HepG2 (cell line): Measurements from ENCODE around the gene EIF2B1. TPM values are rescaled to one million over a fixed set of nuclear protein-coding genes. Genes with fewer than 3 reads are reported as not detected.

ENCODE experiments used
- ARID2 ChIP-seq: sonication (generic); formaldehyde crosslinking; IDR thresholded peaks from 2 replicates; pipeline ENCODE4 v1.8.1; 2022; ENCODE audit warnings: mild to moderate bottlenecking, missing genetic modification reagents, borderline replicate concordance
- ETV5 ChIP-seq: IDR thresholded peaks from 2 replicates; pipeline ENCODE4 v1.6.1; 2018; ENCODE audit warnings: missing biosample characterization, missing genetic modification reagents, inconsistent platforms, borderline replicate concordance
- FOXA1 ChIP-seq, 2 experiments: fragments of 450-650 bp in 1 of 2; sonication (generic) in 1 of 2; formaldehyde crosslinking in 1 of 2; IDR thresholded peaks; 2 replicates each; pipeline versions ENCODE4 v1.4.0 to v1.6.1; 2016 to 2020; ENCODE audit warnings: missing genetic modification reagents in 1 of 2
- JUN ChIP-seq: sonication (generic); formaldehyde crosslinking; IDR thresholded peaks from 2 replicates; pipeline ENCODE4 v1.4.0; 2020; ENCODE audit warnings: mild to moderate bottlenecking, missing genetic modification reagents
- MATR3 ChIP-seq: sonication (generic); formaldehyde crosslinking; IDR thresholded peaks from 2 replicates; pipeline ENCODE4 v1.4.0; 2020; ENCODE audit warnings: missing genetic modification reagents
- TBX3 ChIP-seq: fragments of 450-650 bp; IDR thresholded peaks from 2 replicates; pipeline ENCODE4 v1.6.1; 2017; ENCODE audit warnings: antibody characterized with exemption, mild to moderate bottlenecking, inconsistent platforms, borderline replicate concordance
- TSC22D2 ChIP-seq: sonication (generic); formaldehyde crosslinking; IDR thresholded peaks from 2 replicates; pipeline ENCODE4 v1.5.1; 2020; ENCODE audit warnings: missing genetic modification reagents, mild to moderate bottlenecking, borderline replicate concordance
- ZBTB8A ChIP-seq: sonication (generic); formaldehyde crosslinking; IDR thresholded peaks from 2 replicates; pipeline ENCODE4 v1.4.0; 2020; ENCODE audit warnings: mild to moderate bottlenecking, low read depth, missing genetic modification reagents, borderline replicate concordance
- ZFP90 ChIP-seq: sonication (generic); formaldehyde crosslinking; IDR thresholded peaks from 2 replicates; pipeline ENCODE4 v1.8.0; 2022; ENCODE audit warnings: missing genetic modification reagents, mild to moderate bottlenecking, inconsistent platforms, borderline replicate concordance
- ZNF446 ChIP-seq: sonication (generic); formaldehyde crosslinking; IDR thresholded peaks from 2 replicates; pipeline ENCODE4 v1.5.0; 2020; ENCODE audit warnings: mild to moderate bottlenecking, missing genetic modification reagents
- ZNF749 ChIP-seq: sonication (generic); formaldehyde crosslinking; IDR thresholded peaks from 2 replicates; pipeline ENCODE4 v1.8.0; 2022; ENCODE audit warnings: mild to moderate bottlenecking, missing genetic modification reagents, moderate library complexity, borderline replicate concordance
- ZSCAN30 ChIP-seq: sonication (generic); formaldehyde crosslinking; IDR thresholded peaks from 2 replicates; pipeline ENCODE4 v1.5.0; 2020; ENCODE audit warnings: mild to moderate bottlenecking, missing genetic modification reagents
- polyA plus RNA-seq, 8 experiments: library from polyadenylated mRNA; depleted of rRNA in 3 of 8; stranded (reverse) in 7 of 8; unstranded in 1 of 8; fragments of >200 nt; fragmentation: Illumina TruSeq in 4 of 8; extraction: Trizol in 4 of 8; gene quantifications; 2 replicates each; pipeline versions ENCODE4 v1.2.1 to v1.2.3, GENCODE V29; 2011 to 2016; ENCODE audit warnings: low read depth in 4 of 8, missing spikeins in 1 of 8, mixed read lengths in 1 of 8; ENCODE audit not compliant: insufficient read depth in 1 of 8
- total RNA-seq, 5 experiments: library from RNA; depleted of rRNA; stranded (reverse); fragments of >200 nt; fragmentation: Illumina TruSeq; extraction: Trizol; gene quantifications; 2 replicates each; pipeline ENCODE4 v1.2.3, GENCODE V29; 2016; ENCODE audit warnings: low read depth in 1 of 5
- TF ChIP-seq, protein P1 (sequence below): sonication (generic); formaldehyde crosslinking; conservative IDR thresholded peaks from 2 replicates; pipeline ENCODE4 v1.8.0; 2022; ENCODE audit warnings: low read depth, missing genetic modification reagents
- TF ChIP-seq, protein P2 (sequence below): sonication (generic); formaldehyde crosslinking; IDR thresholded peaks from 2 replicates; pipeline ENCODE4 v1.5.1; 2020; ENCODE audit warnings: mild to moderate bottlenecking, missing genetic modification reagents, borderline replicate concordance
- TF ChIP-seq, protein P3 (sequence below): sonication (generic); formaldehyde crosslinking; IDR thresholded peaks from 2 replicates; pipeline ENCODE4 v1.4.0; 2020; ENCODE audit warnings: missing genetic modification reagents, borderline replicate concordance
- TF ChIP-seq, protein P4 (sequence below): IDR thresholded peaks from 2 replicates; pipeline ENCODE4 v1.6.1; 2018; ENCODE audit warnings: missing genetic modification reagents, mild to moderate bottlenecking, missing compliant biosample characterization
- TF ChIP-seq, protein P5 (sequence below): sonication (generic); formaldehyde crosslinking; IDR thresholded peaks from 2 replicates; pipeline ENCODE4 v1.4.0; 2020; ENCODE audit warnings: mild to moderate bottlenecking, missing genetic modification reagents
- TF ChIP-seq, protein P6 (sequence below): sonication (generic); formaldehyde crosslinking; IDR thresholded peaks from 2 replicates; pipeline ENCODE4 v1.4.0; 2020; ENCODE audit warnings: missing genetic modification reagents

The EIF2B1 gene
- total and polyA plus RNA-seq, 2 of the 13 experiments (the other 11 are each of a cell fraction or from before 2014, with no cell fraction given), result 18.7 to 37.4 TPM

GRCh38 chr12:123601602-123602489, 31.6 kb downstream of the EIF2B1 start, which contains the start of gene DDX55 (continued):
- no peak for TF ChIP-seq FOXA1 (IDR thresholded peaks at IDR 0.05)
- 0 out of 2 replicates have a peak, but pooled peaks have one; percentile 30 for TF ChIP-seq FOXA1 (CRISPR knock-in tag; IDR thresholded peaks at IDR 0.05)
- TF ChIP-seq MATR3, result no peak
- TF ChIP-seq, protein P1, sequence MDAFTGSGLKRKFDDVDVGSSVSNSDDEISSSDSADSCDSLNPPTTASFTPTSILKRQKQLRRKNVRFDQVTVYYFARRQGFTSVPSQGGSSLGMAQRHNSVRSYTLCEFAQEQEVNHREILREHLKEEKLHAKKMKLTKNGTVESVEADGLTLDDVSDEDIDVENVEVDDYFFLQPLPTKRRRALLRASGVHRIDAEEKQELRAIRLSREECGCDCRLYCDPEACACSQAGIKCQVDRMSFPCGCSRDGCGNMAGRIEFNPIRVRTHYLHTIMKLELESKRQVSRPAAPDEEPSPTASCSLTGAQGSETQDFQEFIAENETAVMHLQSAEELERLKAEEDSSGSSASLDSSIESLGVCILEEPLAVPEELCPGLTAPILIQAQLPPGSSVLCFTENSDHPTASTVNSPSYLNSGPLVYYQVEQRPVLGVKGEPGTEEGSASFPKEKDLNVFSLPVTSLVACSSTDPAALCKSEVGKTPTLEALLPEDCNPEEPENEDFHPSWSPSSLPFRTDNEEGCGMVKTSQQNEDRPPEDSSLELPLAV (CRISPR knock-in tag), result 0 out of 2 replicates have a peak, but pooled peaks have one; percentile 61
- TF ChIP-seq, protein P2, sequence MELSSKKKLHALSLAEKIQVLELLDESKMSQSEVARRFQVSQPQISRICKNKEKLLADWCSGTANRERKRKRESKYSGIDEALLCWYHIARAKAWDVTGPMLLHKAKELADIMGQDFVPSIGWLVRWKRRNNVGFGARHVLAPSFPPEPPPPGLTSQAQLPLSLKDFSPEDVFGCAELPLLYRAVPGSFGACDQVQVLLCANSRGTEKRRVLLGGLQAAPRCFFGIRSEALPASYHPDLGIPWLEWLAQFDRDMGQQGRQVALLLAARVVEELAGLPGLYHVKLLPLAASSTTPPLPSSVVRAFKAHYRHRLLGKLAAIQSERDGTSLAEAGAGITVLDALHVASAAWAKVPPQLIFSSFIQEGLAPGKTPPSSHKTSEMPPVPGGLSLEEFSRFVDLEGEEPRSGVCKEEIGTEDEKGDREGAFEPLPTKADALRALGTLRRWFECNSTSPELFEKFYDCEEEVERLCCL (CRISPR knock-in tag), result no peak
- TF ChIP-seq, protein P3, sequence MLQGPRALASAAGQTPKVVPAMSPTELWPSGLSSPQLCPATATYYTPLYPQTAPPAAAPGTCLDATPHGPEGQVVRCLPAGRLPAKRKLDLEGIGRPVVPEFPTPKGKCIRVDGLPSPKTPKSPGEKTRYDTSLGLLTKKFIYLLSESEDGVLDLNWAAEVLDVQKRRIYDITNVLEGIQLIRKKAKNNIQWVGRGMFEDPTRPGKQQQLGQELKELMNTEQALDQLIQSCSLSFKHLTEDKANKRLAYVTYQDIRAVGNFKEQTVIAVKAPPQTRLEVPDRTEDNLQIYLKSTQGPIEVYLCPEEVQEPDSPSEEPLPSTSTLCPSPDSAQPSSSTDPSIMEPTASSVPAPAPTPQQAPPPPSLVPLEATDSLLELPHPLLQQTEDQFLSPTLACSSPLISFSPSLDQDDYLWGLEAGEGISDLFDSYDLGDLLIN, result peak; percentile 81; the same call in 1 of the 2 replicates
- peak; percentile 73; the same call in 1 of the 2 replicates for TF ChIP-seq TSC22D2 (CRISPR knock-in tag)
- peak; percentile 60; the same call in 1 of the 2 replicates for TF ChIP-seq ZNF749 (CRISPR knock-in tag)
- TF ChIP-seq, protein P4, sequence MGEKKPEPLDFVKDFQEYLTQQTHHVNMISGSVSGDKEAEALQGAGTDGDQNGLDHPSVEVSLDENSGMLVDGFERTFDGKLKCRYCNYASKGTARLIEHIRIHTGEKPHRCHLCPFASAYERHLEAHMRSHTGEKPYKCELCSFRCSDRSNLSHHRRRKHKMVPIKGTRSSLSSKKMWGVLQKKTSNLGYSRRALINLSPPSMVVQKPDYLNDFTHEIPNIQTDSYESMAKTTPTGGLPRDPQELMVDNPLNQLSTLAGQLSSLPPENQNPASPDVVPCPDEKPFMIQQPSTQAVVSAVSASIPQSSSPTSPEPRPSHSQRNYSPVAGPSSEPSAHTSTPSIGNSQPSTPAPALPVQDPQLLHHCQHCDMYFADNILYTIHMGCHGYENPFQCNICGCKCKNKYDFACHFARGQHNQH (CRISPR knock-in tag), result peak; percentile 94
- no peak for TF ChIP-seq TBX3
- TF ChIP-seq ZFP90 (CRISPR knock-in tag), result peak; percentile 88
- TF ChIP-seq, protein P5, sequence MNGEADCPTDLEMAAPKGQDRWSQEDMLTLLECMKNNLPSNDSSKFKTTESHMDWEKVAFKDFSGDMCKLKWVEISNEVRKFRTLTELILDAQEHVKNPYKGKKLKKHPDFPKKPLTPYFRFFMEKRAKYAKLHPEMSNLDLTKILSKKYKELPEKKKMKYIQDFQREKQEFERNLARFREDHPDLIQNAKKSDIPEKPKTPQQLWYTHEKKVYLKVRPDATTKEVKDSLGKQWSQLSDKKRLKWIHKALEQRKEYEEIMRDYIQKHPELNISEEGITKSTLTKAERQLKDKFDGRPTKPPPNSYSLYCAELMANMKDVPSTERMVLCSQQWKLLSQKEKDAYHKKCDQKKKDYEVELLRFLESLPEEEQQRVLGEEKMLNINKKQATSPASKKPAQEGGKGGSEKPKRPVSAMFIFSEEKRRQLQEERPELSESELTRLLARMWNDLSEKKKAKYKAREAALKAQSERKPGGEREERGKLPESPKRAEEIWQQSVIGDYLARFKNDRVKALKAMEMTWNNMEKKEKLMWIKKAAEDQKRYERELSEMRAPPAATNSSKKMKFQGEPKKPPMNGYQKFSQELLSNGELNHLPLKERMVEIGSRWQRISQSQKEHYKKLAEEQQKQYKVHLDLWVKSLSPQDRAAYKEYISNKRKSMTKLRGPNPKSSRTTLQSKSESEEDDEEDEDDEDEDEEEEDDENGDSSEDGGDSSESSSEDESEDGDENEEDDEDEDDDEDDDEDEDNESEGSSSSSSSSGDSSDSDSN (CRISPR knock-in tag), result peak; percentile 97
- peak; percentile 44; the same call in 1 of the 2 replicates for TF ChIP-seq JUN
- no peak for TF ChIP-seq ZSCAN30
- TF ChIP-seq ARID2, result no peak; the same call in 1 of the 2 replicates
- TF ChIP-seq ZNF446 (CRISPR knock-in tag), result peak; percentile 58; the same call in 1 of the 2 replicates
- peak; percentile 94 for TF ChIP-seq ZBTB8A
- peak; percentile 87 for TF ChIP-seq ETV5 (CRISPR knock-in tag)
- TF ChIP-seq, protein P6, sequence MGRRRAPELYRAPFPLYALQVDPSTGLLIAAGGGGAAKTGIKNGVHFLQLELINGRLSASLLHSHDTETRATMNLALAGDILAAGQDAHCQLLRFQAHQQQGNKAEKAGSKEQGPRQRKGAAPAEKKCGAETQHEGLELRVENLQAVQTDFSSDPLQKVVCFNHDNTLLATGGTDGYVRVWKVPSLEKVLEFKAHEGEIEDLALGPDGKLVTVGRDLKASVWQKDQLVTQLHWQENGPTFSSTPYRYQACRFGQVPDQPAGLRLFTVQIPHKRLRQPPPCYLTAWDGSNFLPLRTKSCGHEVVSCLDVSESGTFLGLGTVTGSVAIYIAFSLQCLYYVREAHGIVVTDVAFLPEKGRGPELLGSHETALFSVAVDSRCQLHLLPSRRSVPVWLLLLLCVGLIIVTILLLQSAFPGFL (CRISPR knock-in tag), result no peak
